GM12878 (cell line): Measurements from ENCODE around the gene ZFPM1. TPM values are rescaled to one million over a fixed set of nuclear protein-coding genes. Genes with fewer than 3 reads are reported as not detected.
A peak's percentile ranks its signal among the peaks of the same experiment; 100 is the strongest.

Experiments
- ATAC-seq: fragments of 200-7000 bp; cut with Tn5 transposase; 3 replicates; pipeline ENCODE4 v1.9.1; 2020; ENCODE audit warnings: mild to moderate bottlenecking, moderate library complexity
- BruUV-seq: library from RNA; stranded (reverse); fragments of 400-500 nt; replicated peaks from 2 replicates; lab custom pipeline; 2021; lab: Mats Ljungman, UMichigan
- CTCF ChIA-PET: fragments of 300-600 bp; sonication (Branson Sonifier 250); formaldehyde crosslinking; extraction: SDS; loops from one replicate; lab custom pipeline; 2021; ENCODE audit warnings: inconsistent platforms; lab: Yijun Ruan, JAX
- POLR2A ChIA-PET: fragments of 350-600 bp; formaldehyde crosslinking; extraction: SDS; loops from one replicate; lab custom pipeline; 2021; ENCODE audit warnings: inconsistent platforms; lab: Charles Lee
- RAD21 ChIA-PET: fragments of 300-600 bp; sonication (Branson Sonifier 250); formaldehyde crosslinking; loops from one replicate; lab custom pipeline; 2023; ENCODE audit warnings: antibody characterized with exemption; ENCODE audit not compliant: unreplicated experiment; lab: Charles Lee
- SMC1A ChIA-PET: fragments of 300-600 bp; sonication (Branson Sonifier 250); formaldehyde crosslinking; loops from one replicate; lab custom pipeline; 2023; ENCODE audit not compliant: unreplicated experiment, uncharacterized antibody; lab: Charles Lee
- DNase-seq: peaks from one replicate; pipeline ENCODE4 v3.0.0-alpha.2; 2011; ENCODE audit warnings: low read depth, low spot score
- FAIRE-seq: peaks from 3 replicates; lab custom pipeline; 2011; peaks lifted over from hg19 to GRCh38; lab: Jason Lieb, UNC
- H2AFZ ChIP-seq: 2 replicates; pipeline ENCODE4 v1.6.0; 2011; ENCODE audit warnings: low read depth, low read length, control low read depth; ENCODE audit not compliant: control insufficient read depth
- H3K27ac ChIP-seq: 2 replicates; pipeline ENCODE4 v1.5.1; 2011; ENCODE audit warnings: control low read depth; ENCODE audit not compliant: control insufficient read depth, insufficient read depth
- H3K27me3 ChIP-seq, 2 experiments: replicated peaks in 1 of 2; 2 replicates each; pipeline versions ENCODE4 v1.6.0 to v1.6.1; 2011; ENCODE audit warnings: low read length in 1 of 2; ENCODE audit not compliant: control insufficient read depth in 2 of 2, insufficient read depth in 2 of 2
- H3K36me3 ChIP-seq, 2 experiments: 2 replicates each; pipeline ENCODE4 v1.5.1; 2011; ENCODE audit warnings: low read length in 1 of 2; ENCODE audit not compliant: control insufficient read depth in 2 of 2, insufficient read depth in 2 of 2
- H3K4me1 ChIP-seq: 2 replicates; pipeline ENCODE4 v1.6.1; 2011; ENCODE audit warnings: mild to moderate bottlenecking, low read length, moderate library complexity, mixed read lengths; ENCODE audit not compliant: control insufficient read depth, insufficient read depth
- H3K4me2 ChIP-seq: 2 replicates; pipeline ENCODE4 v1.6.0; 2011; ENCODE audit warnings: control low read depth; ENCODE audit not compliant: control insufficient read depth, insufficient read depth
- H3K4me3 ChIP-seq: fragments of 200-600 bp; sonication (generic); 2 replicates; pipeline ENCODE4 v1.5.1; 2016
- H3K79me2 ChIP-seq: 2 replicates; pipeline ENCODE4 v1.6.0; 2011; ENCODE audit warnings: low read length; ENCODE audit not compliant: control insufficient read depth, insufficient read depth
- H3K9ac ChIP-seq: 2 replicates; pipeline ENCODE4 v1.8.0; 2011; ENCODE audit warnings: low read length, control low read depth, mixed read lengths; ENCODE audit not compliant: control insufficient read depth, insufficient read depth
- H3K9me3 ChIP-seq: replicated peaks from 3 replicates; pipeline ENCODE4 v1.5.1; 2011; ENCODE audit warnings: mild to moderate bottlenecking, low read length; ENCODE audit not compliant: control insufficient read depth, insufficient read depth
- H4K20me1 ChIP-seq: 2 replicates; pipeline ENCODE4 v1.6.0; 2011; ENCODE audit not compliant: control insufficient read depth, insufficient read depth
- IKZF2 ChIP-seq, 2 experiments: fragments of 450-650 bp; IDR thresholded peaks; 2 replicates each; pipeline ENCODE4 v1.6.1; 2017; ENCODE audit warnings: mild to moderate bottlenecking in 2 of 2, moderate library complexity in 2 of 2
- POLR2A ChIP-seq: IDR thresholded peaks from 2 replicates; pipeline ENCODE4 v1.6.1; 2011; ENCODE audit warnings: low read depth, mild to moderate bottlenecking, low read length
- SMARCA5 ChIP-seq: fragments of 450-650 bp; IDR thresholded peaks from 2 replicates; pipeline ENCODE4 v1.6.1; 2017; ENCODE audit warnings: mild to moderate bottlenecking
- USF1 ChIP-seq: IDR thresholded peaks from 2 replicates; pipeline ENCODE4 v1.6.1; 2011; ENCODE audit warnings: borderline replicate concordance, low read depth, mild to moderate bottlenecking, moderate library complexity, mixed read lengths, low read length; ENCODE audit not compliant: insufficient read depth; ENCODE audit errors: extremely low read length
- ZNF274 ChIP-seq: IDR thresholded peaks from one replicate; pipeline ENCODE4 v1.8.0; 2011; ENCODE audit not compliant: insufficient read length, insufficient read depth
- WGBS: methylation state at CpG from one replicate; pipeline ENCODE4 v1.1.6; 2016; ENCODE audit warnings: low lambda C conversion rate; ENCODE audit not compliant: insufficient replicate concordance, insufficient coverage; ENCODE audit errors: missing lambda C conversion rate; 5-methylcytosine and 5-hydroxymethylcytosine counted together
- in situ Hi-C: fragments of 300-500 bp; cut with MboI; formaldehyde crosslinking; loops from 9 replicates; pipeline ENCODE4 v1.14.3; 2018; ENCODE audit warnings: mixed read lengths
- intact Hi-C: fragments of 100-400 bp; cut with micrococcal nuclease; formaldehyde crosslinking; loops from one replicate; pipeline ENCODE4 v1.14.2; 2022; ENCODE audit not compliant: unreplicated experiment
- polyA plus RNA-seq, 11 experiments: library from polyadenylated mRNA; depleted of rRNA in 4 of 11; unstranded in 6 of 11; stranded (reverse) in 5 of 11; fragments of >200 nt; fragmentation: Nextera tagmentation in 4 of 11; fragmentation: Illumina TruSeq in 1 of 11; extraction: Ambion mirVana in 4 of 11; extraction: Trizol in 1 of 11; gene quantifications; 1 replicate in 1 of 11; 2 replicates in 10 of 11; pipeline versions ENCODE4 v1.2.1 to v1.2.3, GENCODE V29; 2011 to 2016; ENCODE audit warnings: inconsistent platforms in 2 of 11, missing spikeins in 2 of 11, low read depth in 1 of 11
- total RNA-seq, 4 experiments: library from RNA; depleted of rRNA in 3 of 4; stranded (reverse); fragments of >200 nt in 3 of 4; fragmentation: Illumina TruSeq in 1 of 4; extraction: Trizol in 1 of 4; gene quantifications; 2 replicates each; pipeline versions ENCODE4 v1.2.1 to v1.2.3, GENCODE V29; 2013 to 2021
- TF ChIP-seq, protein P1 (sequence below): IDR thresholded peaks from 2 replicates; pipeline ENCODE4 v1.6.1; 2012; ENCODE audit warnings: low read depth, low read length, improper control_type of control experiment

Gene ZFPM1
- total and polyA plus RNA-seq, 10 of the 15 experiments (the other 5 are each of a cell fraction or from before 2014, with no cell fraction given), result 0.02 to 5.1 (median 0.30) TPM

DNA sequence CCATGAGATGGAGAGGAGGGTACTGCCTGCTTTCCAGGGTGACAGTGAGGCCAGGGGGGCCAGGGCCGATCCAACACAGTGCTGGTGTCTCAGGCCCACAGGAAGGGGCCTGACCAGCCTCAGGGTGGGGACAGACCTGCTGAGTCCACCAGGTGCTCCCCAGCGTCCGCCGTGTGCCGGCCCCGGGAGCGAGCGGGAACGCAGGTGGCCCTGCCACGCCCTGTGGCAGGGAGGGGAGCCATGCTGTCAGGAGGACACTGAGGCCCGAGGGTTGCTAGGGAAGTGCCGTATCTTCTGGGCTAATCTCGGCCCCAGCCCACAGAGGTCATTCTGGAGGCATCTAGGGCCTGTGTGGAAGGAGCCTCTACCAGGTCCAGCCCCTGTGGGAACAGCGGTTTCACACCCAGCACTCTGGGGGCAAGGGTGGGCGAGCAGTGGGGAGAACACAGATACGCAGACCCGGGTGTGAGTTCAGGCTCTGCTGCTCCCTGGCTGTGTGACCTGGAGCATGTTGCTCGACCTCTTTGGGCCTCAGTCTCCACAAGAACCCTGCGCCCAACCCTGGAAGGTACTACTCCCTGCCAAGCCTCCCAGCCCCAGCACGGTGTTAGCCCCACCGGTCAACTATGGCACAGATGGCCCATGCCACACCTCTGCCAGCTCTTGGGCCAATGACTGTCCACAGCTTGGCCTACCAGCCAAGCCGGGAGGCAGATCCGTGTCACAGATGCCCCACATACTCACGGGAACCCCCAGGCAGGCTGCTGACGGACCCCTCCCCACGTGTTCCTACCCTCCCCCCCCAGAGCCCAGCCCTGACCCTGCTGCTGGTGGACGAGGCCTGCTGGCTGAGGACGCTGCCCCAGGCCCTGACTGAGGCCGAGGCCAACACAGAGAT, 73.2 kb downstream of the ZFPM1 start (continued):
- TF ChIP-seq, protein P1, sequence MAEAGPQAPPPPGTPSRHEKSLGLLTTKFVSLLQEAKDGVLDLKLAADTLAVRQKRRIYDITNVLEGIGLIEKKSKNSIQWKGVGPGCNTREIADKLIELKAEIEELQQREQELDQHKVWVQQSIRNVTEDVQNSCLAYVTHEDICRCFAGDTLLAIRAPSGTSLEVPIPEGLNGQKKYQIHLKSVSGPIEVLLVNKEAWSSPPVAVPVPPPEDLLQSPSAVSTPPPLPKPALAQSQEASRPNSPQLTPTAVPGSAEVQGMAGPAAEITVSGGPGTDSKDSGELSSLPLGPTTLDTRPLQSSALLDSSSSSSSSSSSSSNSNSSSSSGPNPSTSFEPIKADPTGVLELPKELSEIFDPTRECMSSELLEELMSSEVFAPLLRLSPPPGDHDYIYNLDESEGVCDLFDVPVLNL, result no peak
- no peak for TF ChIP-seq IKZF2 (IDR thresholded peaks at IDR 0.05)
- TF ChIP-seq USF1, result no peak

- H3K4me3 ChIP-seq, result no peak overlapping the region
- ATAC-seq (0 out of 3 replicates have a peak, but pooled peaks have one; percentile 6), DNase-seq (no peak), FAIRE-seq (no peak)
- H3K9me3 ChIP-seq, result no peaks in the 10 kb centered on the region
- WGBS, result 89% methylated on average over 6 of the region's 9 CpGs
- H3K79me2 ChIP-seq, result no peaks in the 10 kb centered on the region
- H3K27me3 ChIP-seq, result no peaks in the 10 kb centered on the region
- H3K9ac ChIP-seq, result no peak overlapping the region
- POLR2A ChIA-PET, result interaction anchor here (0.6 kb wide), 1 partner anchor 85 kb away, joined by 3 read pairs; no protein-coding TSS in a partner anchor
- CTCF ChIA-PET, result no interaction called here
- no peaks in the 10 kb centered on the region for H4K20me1 ChIP-seq
- H3K4me1 ChIP-seq, result no peaks in the 10 kb centered on the region
- intact Hi-C loops (loop anchor here (1.0 kb wide), 1 partner anchor 84 kb away; no protein-coding TSS in a partner anchor), in situ Hi-C loops (no loop called here)
- no TSS peak for BruUV-seq
- no peak overlapping the region for H3K4me2 ChIP-seq
- no peak overlapping the region for H3K27ac ChIP-seq
- SMC1A ChIA-PET, result no interaction called here
- H2AFZ ChIP-seq, result no peak overlapping the region
- RAD21 ChIA-PET, result no interaction called here
- H3K36me3 ChIP-seq, result no peaks in the 10 kb centered on the region
- no peak for TF ChIP-seq SMARCA5
- 0 out of 2 replicates have a peak, but pooled peaks have one; percentile 17 for TF ChIP-seq POLR2A
- no peak for TF ChIP-seq ZNF274
- TF ChIP-seq, all 136 proteins: peak for 1
These were observed 73.8 kb downstream of the ZFPM1 start for GRCh38 chr16:88526906-88527185.
